Muscle layer of duodenum (tissue), 2 donors: ENCODE data around the gene SNRPD1.

ENCODE experiments used
- H3K27ac ChIP-seq: one replicate; pipeline ENCODE4 v1.7.0; 2013; ENCODE audit warnings: mild to moderate bottlenecking, low read length
- H3K27me3 ChIP-seq: one replicate; pipeline ENCODE4 v1.7.0; 2013; ENCODE audit warnings: low read depth, mild to moderate bottlenecking, control low read depth, low read length
- H3K36me3 ChIP-seq, 2 donors: one replicate each; pipeline ENCODE4 v1.7.0; 2013; ENCODE audit warnings: low read length in 2 of 2, control low read depth in 1 of 2, mild to moderate bottlenecking in 1 of 2; ENCODE audit not compliant: insufficient read depth in 2 of 2, control insufficient read depth in 1 of 2
- H3K4me1 ChIP-seq, 2 donors: one replicate each; pipeline ENCODE4 v1.7.0; 2013; ENCODE audit warnings: low read length in 2 of 2, mild to moderate bottlenecking in 2 of 2, control low read depth in 1 of 2, moderate library complexity in 1 of 2; ENCODE audit not compliant: insufficient read depth in 2 of 2, control insufficient read depth in 1 of 2
- H3K4me3 ChIP-seq, 2 donors: one replicate each; pipeline ENCODE4 v1.7.0; 2013; ENCODE audit warnings: low read length in 2 of 2, low read depth in 1 of 2, mild to moderate bottlenecking in 1 of 2
- H3K9me3 ChIP-seq, 2 donors: one replicate each; pipeline ENCODE4 v1.7.0; 2013; ENCODE audit warnings: low read length in 2 of 2, control low read depth in 1 of 2, mild to moderate bottlenecking in 1 of 2; ENCODE audit not compliant: control insufficient read depth in 1 of 2
- donor health status: healthy.

The SNRPD1 gene

GRCh38 chr18:21678859-21679258 lies 66.7 kb downstream of the SNRPD1 start:
- H3K4me1 ChIP-seq, result peaks cover 0 to 7% of the 10 kb centered on the region in 2 donors
- no peaks in the 10 kb centered on the region for H3K9me3 ChIP-seq
- H3K36me3 ChIP-seq, result no peaks in the 10 kb centered on the region
- H3K27ac ChIP-seq, result no peak overlapping the region
- H3K27me3 ChIP-seq, result no peaks in the 10 kb centered on the region
- H3K4me3 ChIP-seq, result no peak overlapping the region

DNA sequence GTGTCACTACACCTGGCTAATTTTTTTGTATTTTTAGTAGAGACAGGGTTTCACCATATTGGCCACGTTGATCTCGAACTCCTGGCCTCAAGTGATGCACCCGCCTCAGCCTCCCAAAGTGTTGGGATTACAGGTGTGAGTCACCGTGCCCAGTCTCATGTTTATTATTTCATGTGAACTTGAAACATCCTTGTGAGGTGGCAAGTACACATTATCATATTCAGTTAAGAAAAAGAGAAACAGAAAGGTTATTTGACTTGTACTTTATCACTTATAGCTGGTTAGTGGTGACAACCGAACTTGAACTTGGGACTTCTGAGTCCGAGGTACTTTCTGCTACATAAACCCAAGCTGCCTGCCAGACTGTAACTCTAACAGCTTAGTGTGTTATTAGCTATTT lies 68.0 kb downstream of the SNRPD1 start:
- Histone ChIP-seq H3K27ac (peak overlapping the region; percentile 5), H3K4me3 (no peak overlapping the region), H3K36me3 (no peaks in the 10 kb centered on the region), H3K27me3 (no peaks in the 10 kb centered on the region), H3K9me3 (no peaks in the 10 kb centered on the region), H3K4me1 (peaks cover 0 to 7% of the 10 kb centered on the region in 2 donors)

GRCh38 chr18:21682371-21683051 lies 70.4 kb downstream of the SNRPD1 start:
- H3K4me3 ChIP-seq, result peak overlapping the region; percentile 68 to 74
- no peaks in the 10 kb centered on the region for H3K36me3 ChIP-seq
- H3K27ac ChIP-seq, result peak overlapping the region; percentile 91
- H3K27me3 ChIP-seq, result no peaks in the 10 kb centered on the region
- H3K9me3 ChIP-seq, result no peaks in the 10 kb centered on the region
- peaks cover 0 to 7% of the 10 kb centered on the region in 2 donors for H3K4me1 ChIP-seq
